SU-DHL-6 (cell line): ENCODE measurements around the gene PPP1R9B.

Experiments used
- CTCF ChIP-seq: fragments of 200-600 bp; sonication (generic); IDR thresholded peaks from one replicate; pipeline ENCODE4 v1.5.1; 2017; ENCODE audit warnings: antibody characterized with exemption, mild to moderate bottlenecking, low read length, moderate library complexity; ENCODE audit not compliant: insufficient read depth, poor library complexity, severe bottlenecking
- EZH2phosphoT487 ChIP-seq: fragments of 200-600 bp; sonication (generic), shearing (Covaris generic); conservative IDR thresholded peaks from 2 replicates; pipeline ENCODE4 v1.6.1; 2018; ENCODE audit warnings: mild to moderate bottlenecking, antibody characterized with exemption, low read length, moderate library complexity, mixed read lengths

GRCh38 chr17:50125420-50125997 lies 25.0 kb downstream of the PPP1R9B start:
- TF ChIP-seq CTCF, result no peak
- TF ChIP-seq EZH2phosphoT487, result no peak
